A549 (cell line): ENCODE results near the gene TAF5. TPM values are rescaled to one million over a fixed set of nuclear protein-coding genes. Genes with fewer than 3 reads are reported as not detected.
"Not testable (repeated sequence)": the region's sequence is repeated elsewhere in the genome, so short reads cannot be mapped to it uniquely, and the experiment has no call there.

Experiments
- ATAC-seq, 2 experiments: fragments of 200-7000 bp in 1 of 2; fragments of >200 bp in 1 of 2; cut with Nextera tagmentation in 1 of 2; cut with Tn5 transposase in 1 of 2; 3 replicates each; pipeline versions ENCODE4 v1.8.0 to v1.9.1; 2018 to 2020; ENCODE audit warnings: mild to moderate bottlenecking in 1 of 2, moderate library complexity in 1 of 2
- CTCF ChIA-PET: fragments of 300-600 bp; sonication (Branson Sonifier 250); formaldehyde crosslinking; extraction: SDS; loops from one replicate; lab custom pipeline; 2021; ENCODE audit warnings: antibody characterized with exemption, inconsistent platforms; lab: Yijun Ruan, JAX
- POLR2A ChIA-PET: fragments of 350-600 bp; formaldehyde crosslinking; extraction: SDS; loops from one replicate; lab custom pipeline; 2021; ENCODE audit warnings: antibody characterized with exemption, inconsistent platforms; lab: Yijun Ruan, JAX
- DNase-seq, 2 experiments: peaks; one replicate each; pipeline versions ENCODE4 v3.0.0 to v3.0.0-alpha.2; 2011 to 2016; ENCODE audit warnings: low read depth in 1 of 2, low spot score in 1 of 2
- FAIRE-seq: peaks from 2 replicates; lab custom pipeline; 2011; peaks lifted over from hg19 to GRCh38; lab: Jason Lieb, UNC
- H3K27ac ChIP-seq, 2 experiments: fragments of >200 bp; sonication (Bioruptor Twin); formaldehyde crosslinking; 3 replicates each; pipeline ENCODE4 v1.5.1; 2016 to 2017
- H3K4me1 ChIP-seq: fragments of >200 bp; sonication (Bioruptor Twin); formaldehyde crosslinking; 3 replicates; pipeline ENCODE4 v1.6.1; 2016
- H3K4me2 ChIP-seq: fragments of >200 bp; sonication (Bioruptor Twin); formaldehyde crosslinking; 3 replicates; pipeline ENCODE4 v1.6.1; 2016
- H3K4me3 ChIP-seq: fragments of >200 bp; sonication (Bioruptor Twin); formaldehyde crosslinking; 3 replicates; pipeline ENCODE4 v1.5.1; 2016
- H3K9me3 ChIP-seq: fragments of >200 bp; sonication (Bioruptor Twin); formaldehyde crosslinking; 3 replicates; pipeline ENCODE4 v1.6.1; 2016
- BHLHE40 ChIP-seq: IDR thresholded peaks from 2 replicates; pipeline ENCODE4 v1.6.1; 2012; ENCODE audit warnings: low read depth, low read length, inconsistent platforms
- CBX8 ChIP-seq: fragments of 200-600 bp; sonication (generic); IDR thresholded peaks from 2 replicates; pipeline ENCODE4 v1.6.1; 2016
- CEBPB ChIP-seq, 2 experiments: fragments of >200 bp in 1 of 2; sonication (Bioruptor Twin) in 1 of 2; formaldehyde crosslinking in 1 of 2; IDR thresholded peaks; 2 replicates each; pipeline ENCODE4 v1.6.1; 2012 to 2016
- FOSB ChIP-seq: fragments of 250-450 bp; sonication (Bioruptor Pico); IDR thresholded peaks from 2 replicates; pipeline ENCODE4 v1.5.0; 2020; ENCODE audit warnings: mild to moderate bottlenecking, moderate library complexity
- GATA3 ChIP-seq: IDR thresholded peaks from 2 replicates; pipeline ENCODE4 v1.6.1; 2012; ENCODE audit warnings: borderline replicate concordance
- HDAC2 ChIP-seq: fragments of 200-600 bp; sonication (generic); IDR thresholded peaks from 2 replicates; pipeline ENCODE4 v1.6.1; 2016
- HMGXB4 ChIP-seq: fragments of 250-450 bp; sonication (Bioruptor Pico); IDR thresholded peaks from 2 replicates; pipeline ENCODE4 v1.5.0; 2021; ENCODE audit warnings: mild to moderate bottlenecking, moderate library complexity, borderline replicate concordance
- HOXB5 ChIP-seq: fragments of 250-450 bp; sonication (Bioruptor Pico); IDR thresholded peaks from 2 replicates; pipeline ENCODE4 v1.5.0; 2020; ENCODE audit warnings: mild to moderate bottlenecking, moderate library complexity
- JUNB ChIP-seq: fragments of >200 bp; sonication (Bioruptor Twin); formaldehyde crosslinking; IDR thresholded peaks from 2 replicates; pipeline ENCODE4 v1.6.1; 2016
- MAZ ChIP-seq: fragments of 150-350 bp; IDR thresholded peaks from 2 replicates; pipeline ENCODE4 v1.6.1; 2014; ENCODE audit warnings: antibody characterized with exemption, low read depth, low read length, borderline replicate concordance
- NFE2L2 ChIP-seq: fragments of 150-350 bp; conservative IDR thresholded peaks from 2 replicates; pipeline ENCODE4 v1.6.1; 2014; ENCODE audit warnings: low read length
- NR3C1 ChIP-seq: fragments of >200 bp; sonication (Bioruptor Twin); formaldehyde crosslinking; IDR thresholded peaks from 3 replicates; pipeline ENCODE4 v1.6.1; 2017
- REST ChIP-seq: fragments of 200-600 bp; sonication (generic); IDR thresholded peaks from 2 replicates; pipeline ENCODE4 v1.6.1; 2016; ENCODE audit warnings: antibody characterized with exemption, mild to moderate bottlenecking, moderate library complexity
- SMC3 ChIP-seq: fragments of >200 bp; sonication (Bioruptor Twin); formaldehyde crosslinking; IDR thresholded peaks from 3 replicates; pipeline ENCODE4 v1.6.1; 2018; ENCODE audit warnings: inconsistent platforms
- ZNF302 ChIP-seq: fragments of 250-450 bp; sonication (Bioruptor Pico); IDR thresholded peaks from 2 replicates; pipeline ENCODE4 v1.9.0; 2021; ENCODE audit warnings: inconsistent platforms, mild to moderate bottlenecking, moderate library complexity
- WGBS: methylation state at CpG from one replicate; pipeline ENCODE4 v1.1.6; 2017; ENCODE audit errors: missing lambda C conversion rate; 5-methylcytosine and 5-hydroxymethylcytosine counted together
- polyA plus RNA-seq, 4 experiments: library from polyadenylated mRNA; depleted of rRNA in 3 of 4; stranded (reverse); fragments of >200 nt; fragmentation: RNase III in 1 of 4; extraction: RNeasy Plus Mini Kit Qiagen cat#74134 plus additional on column Dnase treatment in 1 of 4; gene quantifications; 2 replicates in 3 of 4; 3 replicates in 1 of 4; pipeline ENCODE4 v1.2.3, GENCODE V29; 2011 to 2017
- TF ChIP-seq, protein P1 (sequence below): fragments of 450-650 bp; IDR thresholded peaks from 2 replicates; pipeline ENCODE4 v1.6.1; 2014; ENCODE audit warnings: antibody characterized with exemption
- TF ChIP-seq, protein P2 (sequence below): fragments of >200 bp; sonication (Bioruptor Twin); formaldehyde crosslinking; IDR thresholded peaks from 3 replicates; pipeline ENCODE4 v1.5.1; 2016
- TF ChIP-seq, protein P3 (sequence below): IDR thresholded peaks from 2 replicates; pipeline ENCODE4 v1.6.1; 2012; ENCODE audit warnings: low read depth, borderline replicate concordance

Gene TAF5
- polyA plus RNA-seq, 2 of the 4 experiments (the other 2 are of a cell fraction), result 4.1 to 5.3 TPM

GRCh38 chr10:103350517-103351260, 17.1 kb upstream of the TAF5 start, which contains the start of gene PCGF6 (continued):
- TF ChIP-seq HOXB5, result peak; percentile 35; the same call in 1 of the 2 replicates
- TF ChIP-seq, protein P1, sequence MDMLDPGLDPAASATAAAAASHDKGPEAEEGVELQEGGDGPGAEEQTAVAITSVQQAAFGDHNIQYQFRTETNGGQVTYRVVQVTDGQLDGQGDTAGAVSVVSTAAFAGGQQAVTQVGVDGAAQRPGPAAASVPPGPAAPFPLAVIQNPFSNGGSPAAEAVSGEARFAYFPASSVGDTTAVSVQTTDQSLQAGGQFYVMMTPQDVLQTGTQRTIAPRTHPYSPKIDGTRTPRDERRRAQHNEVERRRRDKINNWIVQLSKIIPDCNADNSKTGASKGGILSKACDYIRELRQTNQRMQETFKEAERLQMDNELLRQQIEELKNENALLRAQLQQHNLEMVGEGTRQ, result no peak
- no peak for TF ChIP-seq HMGXB4 (CRISPR knock-in tag)
- TF ChIP-seq BHLHE40, result no peak
- TF ChIP-seq JUNB, result no peak
- no peak for TF ChIP-seq MAZ
- TF ChIP-seq, protein P2, sequence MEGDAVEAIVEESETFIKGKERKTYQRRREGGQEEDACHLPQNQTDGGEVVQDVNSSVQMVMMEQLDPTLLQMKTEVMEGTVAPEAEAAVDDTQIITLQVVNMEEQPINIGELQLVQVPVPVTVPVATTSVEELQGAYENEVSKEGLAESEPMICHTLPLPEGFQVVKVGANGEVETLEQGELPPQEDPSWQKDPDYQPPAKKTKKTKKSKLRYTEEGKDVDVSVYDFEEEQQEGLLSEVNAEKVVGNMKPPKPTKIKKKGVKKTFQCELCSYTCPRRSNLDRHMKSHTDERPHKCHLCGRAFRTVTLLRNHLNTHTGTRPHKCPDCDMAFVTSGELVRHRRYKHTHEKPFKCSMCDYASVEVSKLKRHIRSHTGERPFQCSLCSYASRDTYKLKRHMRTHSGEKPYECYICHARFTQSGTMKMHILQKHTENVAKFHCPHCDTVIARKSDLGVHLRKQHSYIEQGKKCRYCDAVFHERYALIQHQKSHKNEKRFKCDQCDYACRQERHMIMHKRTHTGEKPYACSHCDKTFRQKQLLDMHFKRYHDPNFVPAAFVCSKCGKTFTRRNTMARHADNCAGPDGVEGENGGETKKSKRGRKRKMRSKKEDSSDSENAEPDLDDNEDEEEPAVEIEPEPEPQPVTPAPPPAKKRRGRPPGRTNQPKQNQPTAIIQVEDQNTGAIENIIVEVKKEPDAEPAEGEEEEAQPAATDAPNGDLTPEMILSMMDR, result no peak
- TF ChIP-seq, all 56 proteins: peak for 9

GRCh38 chr10:103353281-103353680, 14.5 kb upstream of the TAF5 start:
- H3K4me3 ChIP-seq, result no peak overlapping the region
- ATAC-seq (no peak), DNase-seq (peak in 1 of 2 experiments; percentile 37), FAIRE-seq (no peak)
- no peaks in the 10 kb centered on the region for H3K9me3 ChIP-seq
- WGBS, result 38% methylated on average over 2 of the region's 2 CpGs
- TF ChIP-seq ZNF302 (CRISPR knock-in tag) (no peak), GATA3 (no peak), SMC3 (no peak), CEBPB (IDR thresholded peaks at IDR 0.05) (no peak), NFE2L2 (no peak), HDAC2 (no peak), CBX8 (no peak), JUNB (no peak), FOSB (CRISPR knock-in tag) (no peak), REST (no peak), NR3C1 (no peak), BHLHE40 (no peak)
- TF ChIP-seq, protein P2, result no peak
- TF ChIP-seq, protein P3, sequence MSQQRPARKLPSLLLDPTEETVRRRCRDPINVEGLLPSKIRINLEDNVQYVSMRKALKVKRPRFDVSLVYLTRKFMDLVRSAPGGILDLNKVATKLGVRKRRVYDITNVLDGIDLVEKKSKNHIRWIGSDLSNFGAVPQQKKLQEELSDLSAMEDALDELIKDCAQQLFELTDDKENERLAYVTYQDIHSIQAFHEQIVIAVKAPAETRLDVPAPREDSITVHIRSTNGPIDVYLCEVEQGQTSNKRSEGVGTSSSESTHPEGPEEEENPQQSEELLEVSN, result no peak
- ChIA-PET CTCF (interaction anchor here (1.6 kb wide), 1 partner anchor 19 kb away, joined by 5 read pairs; no protein-coding TSS in a partner anchor), POLR2A (interaction anchor here (1.0 kb wide), 1 partner anchor 15 kb away, joined by 3 read pairs; no protein-coding TSS in a partner anchor)
- no peak overlapping the region for H3K4me2 ChIP-seq
- H3K27ac ChIP-seq, result no peak overlapping the region
- H3K4me1 ChIP-seq, result peaks cover 10% of the 10 kb centered on the region; the same call in 2 of the 3 replicates

DNA sequence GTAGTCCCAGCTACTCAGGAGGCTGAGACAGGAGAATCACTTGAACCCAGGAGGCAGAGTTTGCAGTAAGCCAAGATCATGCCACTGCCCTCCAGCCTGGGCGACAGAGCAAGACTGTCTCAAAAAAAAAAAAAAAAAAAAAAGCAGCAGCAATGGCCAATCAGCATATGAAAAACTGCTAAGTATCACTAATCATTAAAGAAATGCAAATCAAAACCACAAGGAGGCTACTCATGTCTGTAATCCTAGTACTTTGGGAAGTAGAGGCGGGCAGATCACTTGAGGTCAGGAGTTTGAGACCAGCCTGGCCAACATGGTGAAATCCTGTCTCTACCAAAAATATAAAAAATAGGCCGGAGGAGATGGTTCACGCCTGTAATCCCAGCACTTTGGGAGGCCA, 13.2 kb upstream of the TAF5 start:
- H3K4me2 ChIP-seq, H3K9me3 ChIP-seq, H3K4me1 ChIP-seq, H3K4me3 ChIP-seq, FAIRE-seq, POLR2A ChIA-PET, H3K27ac ChIP-seq, ATAC-seq, DNase-seq, CTCF ChIA-PET: not testable (repeated sequence)
- 91% methylated on average over 4 of the region's 4 CpGs for WGBS
